Mucosa of descending colon (tissue), 3 donors: ENCODE measurements around the gene MBD1. TPM values are rescaled to one million over a fixed set of nuclear protein-coding genes. Genes with fewer than 3 reads are reported as not detected.
A peak's percentile ranks its signal among the peaks of the same experiment; 100 is the strongest.

Experiments
- ATAC-seq: fragments of 200-7000 bp; cut with Tn5 transposase; one replicate; pipeline ENCODE4 v1.9.1; 2020; ENCODE audit warnings: mild to moderate bottlenecking, moderate library complexity
- DNase-seq, 3 donors: peaks; one replicate each; pipeline ENCODE4 v3.0.0-alpha.2; 2020
- H3K36me3 ChIP-seq: fragments of 200-600 bp; one replicate; pipeline ENCODE4 v1.8.0; 2021; ENCODE audit warnings: low read depth, mild to moderate bottlenecking
- H3K4me1 ChIP-seq: fragments of 200-600 bp; one replicate; pipeline ENCODE4 v1.8.0; 2021; ENCODE audit warnings: low read depth, mild to moderate bottlenecking
- H3K4me3 ChIP-seq: fragments of 200-600 bp; one replicate; pipeline ENCODE4 v1.8.0; 2021; ENCODE audit warnings: mild to moderate bottlenecking
- H3K9me3 ChIP-seq: fragments of 200-600 bp; one replicate; pipeline ENCODE4 v1.8.0; 2021; ENCODE audit warnings: mild to moderate bottlenecking
- CTCF ChIP-seq: fragments of 200-600 bp; IDR thresholded peaks from one replicate; pipeline ENCODE4 v1.8.0; 2022; ENCODE audit warnings: antibody characterized with exemption, mild to moderate bottlenecking
- intact Hi-C, 2 donors: fragments of 100-400 bp; cut with DNase I in 1 of 2; cut with micrococcal nuclease in 1 of 2; formaldehyde crosslinking; loops; one replicate each; pipeline versions ENCODE4 v1.11.0 to v1.11.1; 2022; cut with DNase I, micrococcal nuclease
- total RNA-seq, 3 donors: library from RNA; stranded (reverse); fragmentation: NEBNext Ultra II Directional in 2 of 3; extraction: Animal tissue kit (Norgen Biotek cat#: 25700) in 2 of 3; gene quantifications; one replicate each; pipeline versions ENCODE4 v1.2.1 to v1.2.4, GENCODE V29; 2021 to 2023
- donor health status: DM: no; HTN: no; CAD: no; lungs with moderate emphysema.
- donor health status: DM: no; HTN: no; CAD: no.
- donor health status: DM: no; HTN: yes; CAD: no.

Gene MBD1
- total RNA-seq, 3 donors from 2014 or later: 71.4 to 90.2 (median 75.1) TPM

- intact Hi-C loops: loop anchor here in 1 of 2 donors (5.0 kb wide), 1 partner anchor 41 kb away; the partner anchor contains the start of gene CFAP53
- no peaks in the 10 kb centered on the region for H3K36me3 ChIP-seq
- TF ChIP-seq CTCF: no peak
- peaks cover 4% of the 10 kb centered on the region for H3K4me1 ChIP-seq
- H3K4me3 ChIP-seq: no peak overlapping the region
- H3K9me3 ChIP-seq: peaks cover 3% of the 10 kb centered on the region
- DNase-seq (peak; percentile 91 to 96 (median 94)), ATAC-seq (peak; percentile 98)
These were observed 26.6 kb upstream of the MBD1 start for GRCh38 chr18:50307738-50308470.

DNA sequence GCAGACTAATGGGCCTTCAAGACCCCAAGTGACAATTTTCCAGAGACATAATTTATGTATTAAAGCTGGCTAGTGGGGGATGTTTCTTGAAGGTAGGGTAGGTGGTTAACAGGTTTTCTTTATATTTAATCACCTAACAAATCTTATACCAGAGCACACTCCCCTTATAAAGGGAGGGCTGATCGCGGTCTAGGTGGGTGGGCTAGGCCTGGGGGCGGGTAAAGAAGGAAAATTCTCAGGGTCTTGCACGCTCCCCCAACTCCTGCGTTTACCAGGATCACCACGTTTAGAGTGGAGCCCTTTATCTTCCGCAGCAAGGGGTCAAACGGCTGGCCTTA, 26.0 kb upstream of the MBD1 start:
- intact Hi-C loops: loop anchor here in 1 of 2 donors (5.0 kb wide), 1 partner anchor 40 kb away; the partner anchor contains the start of gene CFAP53
- Histone ChIP-seq H3K4me1 (peaks cover 4% of the 10 kb centered on the region), H3K4me3 (no peak overlapping the region), H3K36me3 (no peaks in the 10 kb centered on the region), H3K9me3 (peaks cover 3% of the 10 kb centered on the region)
- ATAC-seq: no peak
- no peak for TF ChIP-seq CTCF
- DNase-seq: no peak

DNA sequence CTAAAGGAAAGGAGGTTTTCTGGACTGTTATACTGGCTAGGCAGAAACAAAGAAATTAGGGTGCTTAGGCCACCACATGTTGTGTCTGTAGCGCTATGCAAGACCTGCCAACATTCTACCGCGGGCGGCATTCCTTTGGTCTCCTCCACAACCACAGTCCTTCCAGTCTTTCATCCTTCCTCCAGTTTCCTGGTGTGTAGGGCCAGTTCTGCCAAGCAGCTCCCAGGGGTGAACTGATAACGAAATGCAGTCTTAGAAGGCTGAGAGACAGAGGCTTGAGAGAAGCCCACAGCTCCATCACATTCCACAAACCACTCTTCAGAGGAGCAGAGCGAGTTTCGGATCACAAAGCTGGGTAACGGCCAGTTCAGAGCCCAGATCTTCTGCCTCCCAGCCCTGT, 25.6 kb upstream of the MBD1 start:
- intact Hi-C loops: loop anchor here in 1 of 2 donors (5.0 kb wide), 1 partner anchor 40 kb away; the partner anchor contains the start of gene CFAP53
- Histone ChIP-seq H3K4me1 (peaks cover 4% of the 10 kb centered on the region), H3K4me3 (no peak overlapping the region), H3K36me3 (no peaks in the 10 kb centered on the region), H3K9me3 (peaks cover 3% of the 10 kb centered on the region)
- no peak for DNase-seq
- no peak for ATAC-seq
- TF ChIP-seq CTCF: no peak

DNA sequence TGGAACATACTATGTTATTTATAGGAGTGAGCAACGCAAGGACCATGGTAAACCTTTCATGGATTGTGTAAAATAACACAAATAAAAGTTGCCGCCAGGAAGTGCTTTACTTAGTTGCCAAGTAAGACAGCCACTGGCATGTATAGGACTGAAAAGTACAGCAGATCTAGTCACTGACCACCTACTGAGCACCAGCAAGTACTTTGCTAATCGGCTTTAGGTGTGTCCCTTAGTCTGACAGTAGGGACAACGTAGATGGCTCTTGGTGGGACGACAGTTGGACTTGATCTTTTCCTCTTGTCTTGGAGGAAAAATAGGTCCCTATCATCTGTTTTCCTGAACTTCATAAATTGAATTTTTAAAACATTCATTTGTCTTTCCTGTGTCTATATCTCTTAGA, 19.8 kb upstream of the MBD1 start:
- no peak for TF ChIP-seq CTCF
- peaks cover 3% of the 10 kb centered on the region for H3K9me3 ChIP-seq
- H3K4me3 ChIP-seq: no peak overlapping the region
- DNase-seq (no peak), ATAC-seq (no peak)
- H3K36me3 ChIP-seq: no peaks in the 10 kb centered on the region
- peaks cover 9% of the 10 kb centered on the region for H3K4me1 ChIP-seq
- intact Hi-C loops: no loop called here

- intact Hi-C loops: no loop called here
- DNase-seq (no peak), ATAC-seq (no peak)
- no peak for TF ChIP-seq CTCF
- H3K36me3 ChIP-seq: no peaks in the 10 kb centered on the region
- no peaks in the 10 kb centered on the region for H3K9me3 ChIP-seq
- no peak overlapping the region for H3K4me3 ChIP-seq
- peaks cover 9% of the 10 kb centered on the region for H3K4me1 ChIP-seq
These were observed 18.5 kb upstream of the MBD1 start for GRCh38 chr18:50299626-50300388.
